IPS-NIHi11 (cell line): ENCODE measurements around the gene UBE3D.
A peak's percentile ranks its signal among the peaks of the same experiment; 100 is the strongest.
"Not testable (repeated sequence)": the region's sequence is repeated elsewhere in the genome, so short reads cannot be mapped to it uniquely, and the experiment has no call there.

ENCODE experiments used
- DNase-seq: peaks from one replicate; pipeline ENCODE4 v3.0.0; 2012; ENCODE audit warnings: mixed read lengths, low spot score

The UBE3D gene

DNA sequence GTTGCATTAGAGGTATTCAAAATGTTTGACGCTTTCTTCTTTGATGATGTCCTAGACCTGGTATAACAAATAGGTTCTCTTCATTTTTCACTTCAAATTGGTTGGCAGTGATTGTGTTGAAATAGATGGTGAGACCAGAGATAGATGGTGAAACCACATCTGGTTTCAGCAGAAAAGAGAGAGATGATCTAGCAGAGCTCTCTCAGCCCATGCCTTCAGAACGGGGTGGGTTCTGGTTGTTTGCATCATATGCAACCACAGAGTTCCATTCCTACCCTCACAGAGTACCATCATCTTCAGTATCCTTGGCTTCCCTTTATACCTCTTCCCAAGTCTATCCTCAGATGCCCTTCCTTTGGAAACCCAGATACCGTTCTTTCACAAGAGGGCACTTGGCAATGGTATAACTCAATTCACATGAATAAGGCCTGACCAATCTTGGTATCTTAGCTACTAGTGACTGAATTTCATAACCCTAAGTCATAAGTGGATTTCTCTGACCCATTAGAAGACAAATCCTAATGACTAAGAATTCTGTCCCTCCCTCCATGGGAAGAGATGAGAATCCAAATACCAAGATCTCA, 93.7 kb downstream of the UBE3D start:
- DNase-seq, result no peak

DNA sequence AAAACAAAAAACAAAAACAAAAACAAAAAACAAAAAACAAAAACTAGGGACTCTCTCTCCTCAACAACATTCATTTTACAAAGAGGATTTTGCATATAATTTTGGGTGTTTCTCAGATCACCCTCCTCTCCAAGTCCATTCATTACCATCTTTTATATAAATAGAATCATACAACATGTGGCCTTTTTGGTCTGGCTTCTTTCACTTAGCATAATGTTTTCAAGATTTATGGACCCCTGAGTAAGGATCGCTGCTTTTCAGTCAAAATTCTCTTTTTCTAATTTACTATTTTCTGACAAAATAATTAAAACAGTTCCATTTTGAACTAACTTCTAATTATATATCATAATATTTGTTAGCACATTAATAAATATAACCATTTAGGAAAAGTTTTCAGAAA, 94.8 kb downstream of the UBE3D start:
- DNase-seq, result no peak

DNA sequence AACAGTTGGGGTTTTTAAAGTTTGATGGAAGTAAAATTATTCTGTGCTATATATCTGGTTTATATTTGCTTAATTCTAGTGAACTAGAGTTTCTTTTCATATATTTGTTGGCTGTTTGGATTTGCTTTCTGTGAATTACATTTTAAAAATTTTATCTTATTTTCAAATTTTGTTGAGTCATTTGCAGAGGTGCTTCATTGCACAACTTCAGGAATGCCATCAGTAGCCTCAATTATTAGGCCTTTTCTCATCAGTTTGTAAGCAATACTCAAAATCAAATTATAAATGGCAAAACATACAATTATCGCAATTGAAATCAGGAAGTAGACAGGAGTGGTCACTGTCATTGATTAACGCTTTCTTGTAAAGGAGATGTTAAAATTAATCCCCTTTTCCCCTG, 96.9 kb downstream of the UBE3D start:
- no peak for DNase-seq

DNA sequence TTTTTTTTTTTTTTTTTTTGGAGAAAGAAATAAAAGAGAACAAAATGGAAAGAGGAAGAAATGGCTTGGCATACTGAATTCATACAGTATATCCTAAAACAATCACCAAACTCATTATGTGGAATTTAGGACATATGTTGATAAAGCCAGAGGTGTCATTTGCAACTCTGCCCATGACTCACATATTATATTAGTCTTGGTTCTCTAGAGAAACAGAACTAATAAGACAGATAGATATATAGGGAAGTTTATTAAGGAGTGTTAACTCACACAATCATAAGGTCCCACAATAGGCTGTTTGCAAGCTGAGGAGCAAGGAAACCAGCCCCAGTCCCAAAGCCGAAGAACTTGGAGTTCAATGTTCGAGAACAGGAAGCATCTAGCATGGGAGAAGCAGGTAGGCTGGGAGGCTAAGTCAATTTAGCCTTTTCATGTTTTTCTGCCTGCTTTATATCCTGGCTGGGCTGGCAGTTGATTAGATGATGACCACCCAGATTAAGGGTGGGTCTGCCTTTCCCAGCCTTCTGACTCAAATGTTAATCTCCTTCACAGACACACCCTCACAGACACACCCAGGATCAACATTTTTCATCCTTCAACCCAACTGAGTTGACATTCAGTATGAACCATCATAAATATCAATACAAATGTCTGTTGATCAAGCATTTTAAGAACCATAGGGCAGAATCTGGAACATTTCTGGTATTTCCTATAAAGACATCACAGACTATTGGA, 102.3 kb downstream of the UBE3D start:
- no peak for DNase-seq

DNA sequence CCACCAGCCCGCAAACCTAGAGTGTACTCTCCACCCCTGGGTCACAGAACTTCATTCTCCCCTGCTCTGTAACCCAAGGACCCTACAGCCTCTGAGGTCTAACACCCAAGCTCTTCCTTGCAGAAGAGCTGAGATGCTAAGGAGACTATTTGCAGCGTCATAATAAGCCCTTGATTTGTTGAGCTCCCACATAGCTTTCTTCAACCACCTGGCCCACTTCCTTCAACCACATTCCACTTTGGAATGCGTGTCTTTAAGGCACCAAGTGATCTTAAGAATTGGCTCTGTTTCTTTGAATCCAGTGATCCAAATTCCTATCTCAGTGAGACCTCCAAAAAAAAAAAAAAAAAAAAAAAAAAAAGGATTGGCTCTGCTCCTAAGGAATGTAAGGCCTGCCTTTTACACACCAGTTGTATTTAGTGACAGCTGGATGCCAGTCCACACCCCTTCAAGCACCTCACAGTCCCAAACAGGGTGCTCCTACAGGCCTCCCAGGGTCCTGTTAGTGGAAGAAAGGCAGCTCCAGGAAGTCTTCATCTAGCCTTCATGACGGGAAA, 106.2 kb downstream of the UBE3D start:
- peak; percentile 46 for DNase-seq

DNA sequence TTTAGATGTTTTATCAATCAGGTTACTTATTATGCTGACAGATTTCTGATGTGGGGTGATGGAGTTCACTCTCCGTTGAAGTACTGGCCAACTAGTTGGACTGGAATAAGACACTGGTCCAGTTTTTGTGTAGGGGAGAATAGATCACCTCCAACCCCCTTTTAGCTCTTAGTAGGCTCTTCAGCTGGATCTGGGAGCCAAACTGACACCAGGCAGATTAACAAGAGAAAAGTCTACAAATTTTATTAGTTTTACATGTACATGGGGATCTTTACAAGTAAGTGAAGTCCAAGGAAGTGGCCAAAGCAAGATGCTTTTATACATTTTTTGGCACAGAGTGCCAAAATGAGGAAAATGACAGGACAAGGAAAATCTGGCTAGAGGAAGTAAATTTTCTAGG, 107.1 kb downstream of the UBE3D start:
- DNase-seq, result no peak

DNA sequence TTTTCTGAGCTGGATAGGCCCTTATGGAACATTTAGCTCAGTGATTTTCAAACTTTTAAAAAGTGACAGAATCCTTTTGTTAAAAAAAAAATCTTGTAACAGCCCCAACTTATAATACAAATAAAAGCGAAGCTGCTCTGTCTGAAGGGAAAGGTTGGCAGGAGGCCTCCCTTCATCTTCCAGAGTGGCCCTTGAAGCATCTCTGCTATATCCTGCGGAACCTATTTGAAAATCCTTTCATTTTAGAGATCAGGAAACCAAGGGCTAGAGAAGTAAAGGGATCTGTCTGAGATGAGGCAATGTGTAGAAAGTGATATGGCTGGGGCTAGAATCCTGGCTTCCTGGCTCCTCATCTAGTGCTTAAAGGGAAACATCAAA, 107.8 kb downstream of the UBE3D start:
- DNase-seq, result no peak

DNA sequence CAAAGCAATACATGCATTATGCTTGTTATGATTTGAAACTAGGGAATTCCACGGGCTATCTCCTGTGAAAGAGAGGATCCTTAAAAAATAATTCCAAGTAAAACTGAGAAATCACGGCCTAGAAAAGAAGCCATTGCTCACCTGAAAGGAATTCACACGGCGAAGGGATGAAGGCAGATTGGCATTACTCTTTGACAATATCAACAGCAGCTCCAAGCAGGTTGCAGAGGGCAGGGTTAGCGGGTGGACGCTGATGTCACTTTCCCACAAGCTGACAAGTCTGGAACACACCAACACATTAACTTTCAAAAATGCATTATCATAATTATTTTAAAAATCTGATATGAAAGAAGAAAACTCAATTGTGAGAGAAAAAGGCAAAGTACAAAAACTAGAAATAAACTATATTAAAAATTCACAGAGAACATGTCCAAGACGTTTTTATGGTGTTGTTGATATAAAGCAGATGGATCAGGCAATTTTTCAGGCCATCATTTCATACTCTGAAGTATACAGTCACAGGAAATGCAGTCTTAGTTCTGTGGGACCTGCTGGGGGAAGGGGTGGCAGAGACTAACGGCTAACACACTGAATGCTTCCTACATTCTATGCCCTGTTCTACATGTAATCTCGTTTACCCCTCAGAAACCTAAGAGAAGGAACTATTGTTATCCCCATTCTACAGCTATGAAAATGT, 108.3 kb downstream of the UBE3D start:
- no peak for DNase-seq

DNA sequence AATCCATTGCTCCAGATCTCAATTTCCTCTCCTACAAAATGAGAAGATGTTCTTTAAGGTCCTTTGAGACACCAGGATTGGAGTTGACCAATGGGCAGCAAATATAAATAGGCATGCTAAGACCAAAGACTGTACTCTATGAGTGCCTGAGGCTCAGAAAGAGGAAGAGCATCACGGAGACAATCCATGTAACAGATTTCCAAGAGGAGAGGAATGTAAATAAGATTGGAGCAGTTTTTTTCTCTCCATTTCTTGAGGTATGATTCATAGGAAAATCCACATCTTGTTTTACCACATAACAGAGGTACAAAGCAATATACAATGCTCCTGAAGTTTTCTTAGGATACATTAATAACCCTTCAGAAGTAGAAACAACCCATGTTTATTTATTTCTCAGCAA, 109.8 kb downstream of the UBE3D start:
- no peak for DNase-seq

DNA sequence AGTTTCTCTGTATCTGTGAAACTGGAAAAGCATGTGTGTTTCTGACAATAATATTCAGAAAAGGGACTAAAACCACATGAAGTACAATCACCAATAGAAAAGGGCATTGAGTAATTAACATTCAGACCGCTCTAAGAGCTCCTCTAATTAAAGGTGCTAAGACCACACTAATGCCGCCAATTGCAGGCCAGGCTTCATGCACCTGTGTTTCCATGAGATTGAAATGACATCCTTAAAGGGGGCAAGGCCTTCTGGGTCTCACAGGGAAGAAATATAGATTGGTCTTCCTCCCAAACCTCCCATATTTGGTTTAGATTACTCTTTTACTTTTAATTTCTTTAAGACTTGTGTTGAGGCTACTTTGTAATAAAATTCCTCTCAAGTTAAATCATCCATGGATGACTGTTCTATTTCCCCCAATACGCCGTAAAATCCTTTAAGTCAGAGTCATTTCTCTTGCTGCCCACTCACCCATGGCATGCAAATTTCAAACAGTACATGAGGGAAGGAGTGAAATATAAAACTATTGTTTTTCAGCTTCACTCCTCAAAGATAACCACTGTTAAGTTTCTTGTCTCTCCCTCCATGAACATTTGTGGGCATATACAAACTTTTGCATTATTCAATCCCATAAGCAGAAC, 110.6 kb downstream of the UBE3D start:
- DNase-seq, result no peak

DNA sequence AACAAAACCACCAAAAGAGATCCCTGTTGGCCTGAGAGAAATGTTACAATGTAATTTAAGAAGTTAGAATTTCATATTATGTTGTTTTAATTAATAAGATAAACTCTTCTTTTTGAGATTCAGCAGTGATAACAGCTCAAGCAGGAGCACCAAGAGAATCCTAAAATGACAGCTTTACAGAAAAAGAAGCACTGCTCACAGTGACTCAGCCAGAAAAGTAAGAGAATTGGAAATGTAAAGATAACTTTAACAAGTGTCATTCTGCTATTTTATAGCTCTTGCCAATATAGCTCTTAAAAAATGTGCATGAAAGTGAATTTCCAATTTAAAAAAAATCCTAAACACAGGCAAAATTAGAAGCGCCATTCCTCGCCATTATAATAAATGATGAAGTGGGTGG, 111.3 kb downstream of the UBE3D start:
- no peak for DNase-seq

DNA sequence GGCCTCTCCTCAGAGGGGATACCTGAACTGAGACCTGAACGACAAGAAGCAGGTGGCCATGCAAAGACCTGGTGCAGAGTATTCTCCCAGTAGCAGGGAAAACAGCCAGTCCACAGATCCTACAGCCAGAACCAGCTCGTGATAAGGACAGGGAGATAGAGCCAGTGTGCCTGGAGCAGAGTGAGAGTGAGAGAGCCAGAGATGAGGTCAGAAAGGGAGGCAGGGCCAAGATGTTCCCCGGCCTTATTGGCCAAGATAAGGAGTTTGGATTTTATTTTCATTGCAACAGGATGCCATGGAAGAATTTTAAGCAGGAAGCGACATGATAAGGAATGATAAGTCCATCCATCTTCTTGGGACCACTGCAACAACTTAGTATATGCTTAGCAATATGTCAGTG, 111.8 kb downstream of the UBE3D start:
- no peak for DNase-seq

DNA sequence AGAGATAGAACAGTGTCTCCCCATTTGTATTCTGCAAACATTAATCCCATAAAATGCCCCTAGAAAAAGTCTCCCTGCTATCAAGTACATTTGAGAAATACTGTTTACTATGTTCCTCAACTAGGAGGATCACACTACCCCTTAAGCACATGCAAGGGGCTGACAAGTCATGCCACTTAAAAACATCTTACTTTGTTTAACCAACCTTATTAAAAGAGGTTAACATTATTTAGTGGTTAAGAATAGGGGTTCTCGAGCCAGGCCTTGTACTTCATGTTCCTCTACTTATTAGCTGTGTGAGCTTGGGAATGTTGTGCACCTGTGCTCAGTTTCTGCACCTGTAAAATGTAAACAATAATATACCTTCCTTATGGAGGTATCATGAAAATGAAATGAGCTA, 113.7 kb downstream of the UBE3D start:
- DNase-seq, result no peak

DNA sequence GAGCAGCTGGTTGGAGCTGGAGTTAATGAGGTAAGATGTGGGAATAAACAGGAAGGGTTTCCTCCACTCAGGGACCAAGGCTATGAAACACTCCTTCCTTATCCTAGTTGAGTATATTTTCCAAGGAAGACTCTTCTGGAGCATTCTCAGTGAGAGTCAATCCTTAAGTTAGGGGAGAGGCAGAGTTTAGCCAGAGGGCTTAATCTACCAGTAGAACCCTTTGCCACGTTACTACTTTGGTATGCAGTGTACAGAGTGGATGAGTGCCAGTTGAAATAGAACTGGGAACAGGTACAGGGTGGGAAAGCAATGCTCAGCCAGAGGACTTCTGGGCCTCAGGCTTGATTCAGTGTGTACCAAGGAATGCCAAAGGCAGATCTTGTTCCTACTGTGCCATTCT, 114.3 kb downstream of the UBE3D start:
- no peak for DNase-seq

DNA sequence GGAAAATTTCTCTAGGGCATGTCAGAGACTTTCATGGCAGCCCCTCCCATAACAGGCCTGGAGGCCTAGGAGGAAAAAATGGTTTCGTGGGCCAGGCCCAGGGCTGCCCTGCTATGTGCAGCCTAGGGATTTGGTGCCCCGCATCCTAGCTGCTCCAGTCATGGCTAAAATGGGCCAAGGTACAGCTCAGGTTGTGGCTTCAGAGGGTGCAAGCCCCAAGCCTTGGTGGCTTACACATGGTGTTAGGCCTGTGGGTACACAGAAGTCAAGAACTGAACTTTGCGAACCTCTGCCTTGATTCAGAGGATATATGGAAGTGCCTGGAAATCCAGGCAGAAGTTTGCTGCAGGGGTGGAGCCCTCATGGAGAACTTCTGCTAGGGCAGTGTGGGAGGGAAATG, 134.7 kb downstream of the UBE3D start:
- not testable (repeated sequence) for DNase-seq

DNA sequence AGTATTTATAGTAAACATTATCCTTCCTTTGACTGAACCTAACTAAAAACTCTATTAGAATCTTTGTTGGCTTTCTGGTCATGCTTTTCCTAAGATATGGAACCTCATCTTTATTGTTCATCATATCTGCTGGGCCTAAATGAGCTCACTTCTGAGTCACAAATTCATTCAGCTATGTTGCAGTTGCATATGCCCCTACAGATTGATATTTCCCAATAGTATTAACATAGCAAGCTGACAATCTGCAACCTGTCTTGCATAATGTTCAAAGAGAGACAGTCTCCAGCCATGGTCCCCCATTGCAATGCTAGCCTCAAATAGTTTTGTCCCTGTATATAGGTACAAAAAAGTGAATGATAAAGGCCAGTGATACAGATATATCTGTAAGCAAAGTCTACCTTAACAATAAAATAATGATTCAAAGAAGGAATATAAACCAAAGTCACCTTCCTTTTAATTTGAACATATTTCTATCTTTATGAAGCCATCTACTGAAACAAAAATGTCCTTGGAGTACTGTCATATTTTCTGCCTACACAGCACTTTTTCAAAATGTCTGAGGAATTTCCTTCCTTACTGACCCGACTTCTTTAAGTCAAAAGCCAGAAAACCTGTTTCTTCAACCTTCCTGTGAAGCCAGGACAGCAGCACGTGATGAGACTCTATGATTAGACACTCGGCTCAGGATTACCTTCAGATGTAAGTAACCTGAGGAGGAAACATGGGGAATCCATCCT, 140.7 kb downstream of the UBE3D start:
- DNase-seq, result no peak

DNA sequence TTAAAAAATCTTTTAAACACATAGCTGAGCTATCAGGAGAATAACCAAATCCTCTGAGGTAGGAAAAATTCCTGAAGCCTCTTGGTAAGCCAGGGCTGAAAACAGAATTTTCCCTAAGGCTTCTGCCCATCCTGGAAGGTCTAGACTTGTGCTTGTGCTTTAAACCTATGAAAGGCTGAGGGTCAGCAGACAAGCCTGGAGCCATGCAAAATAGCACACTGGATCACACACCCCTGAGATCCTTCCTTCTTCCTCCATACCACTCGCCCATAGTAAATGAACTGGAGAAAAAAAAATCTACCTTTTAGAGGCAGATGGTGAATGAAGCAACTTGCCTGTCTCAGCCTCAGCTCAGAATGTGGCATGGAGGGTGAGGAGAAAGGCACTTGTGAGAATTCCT, 144.4 kb downstream of the UBE3D start:
- DNase-seq, result no peak

DNA sequence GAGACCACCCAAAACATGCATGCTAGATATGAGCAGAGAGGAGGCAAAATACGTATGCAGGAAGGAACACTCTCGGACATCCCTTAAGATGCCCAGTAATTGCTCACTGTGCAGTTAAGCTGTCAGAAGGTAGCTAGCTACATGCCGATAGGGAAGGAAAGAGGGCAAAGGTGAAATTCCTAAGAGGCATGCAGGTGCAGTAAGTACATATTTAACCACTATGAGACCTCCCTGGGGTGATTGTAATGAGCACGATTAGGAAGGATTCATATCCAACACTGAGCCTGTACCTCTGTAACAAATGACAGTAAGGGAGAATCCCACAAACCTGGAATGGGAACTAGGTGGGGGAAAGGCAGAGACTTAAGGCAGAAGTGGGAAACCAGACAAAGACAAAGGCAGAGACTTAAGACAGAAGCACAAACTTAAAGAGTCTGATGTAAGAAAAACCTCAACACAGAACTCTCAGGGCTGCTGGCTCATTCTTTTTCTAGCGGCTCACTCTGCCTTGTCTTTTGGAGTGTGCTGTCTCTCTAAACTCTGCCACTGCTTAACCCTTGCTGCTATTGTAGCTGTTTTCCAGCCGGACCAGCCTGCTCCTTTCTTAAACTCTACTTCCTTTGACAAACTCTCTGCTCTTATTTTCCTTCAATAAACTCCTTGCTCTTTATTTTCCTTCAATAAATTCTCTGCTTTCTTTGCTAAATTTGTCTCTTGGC, 148.1 kb downstream of the UBE3D start:
- no peak for DNase-seq

DNA sequence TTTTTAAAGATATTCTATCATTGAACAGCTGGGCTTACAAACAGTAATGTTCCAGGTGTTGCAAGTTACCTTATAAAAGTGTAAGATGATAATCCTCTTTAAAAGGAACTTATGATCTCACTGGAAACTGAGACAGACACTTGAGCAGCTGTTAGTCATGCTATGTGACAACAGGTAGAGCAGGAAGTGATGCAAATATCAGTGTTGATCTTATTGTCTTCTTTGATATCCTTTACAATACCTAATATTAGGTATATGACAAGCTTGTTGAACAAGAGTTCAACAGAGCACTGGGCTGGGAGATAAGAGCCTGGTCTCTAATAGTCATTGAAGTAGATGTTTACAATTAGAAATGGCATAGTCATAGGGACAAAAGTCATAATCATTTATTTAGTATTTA, 150.0 kb downstream of the UBE3D start:
- no peak for DNase-seq

DNA sequence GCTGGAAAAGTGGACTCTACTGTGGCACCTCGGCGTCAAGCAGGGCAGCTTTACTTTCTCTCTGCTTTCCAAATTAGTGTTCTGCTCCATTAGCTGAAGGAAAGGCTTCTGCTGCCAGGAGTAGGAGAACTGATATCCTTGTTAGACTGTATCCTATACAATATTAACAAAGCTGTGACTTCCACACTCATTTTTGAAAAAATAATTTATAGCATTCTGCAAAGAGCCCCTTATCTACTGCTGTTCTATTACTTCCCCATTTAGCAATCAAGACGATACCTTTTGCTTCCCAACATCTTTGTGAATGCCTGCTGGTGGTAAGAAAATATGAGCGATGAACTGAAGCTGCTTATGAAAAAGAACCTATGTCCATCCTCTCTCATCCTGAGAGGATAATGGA, 151.1 kb downstream of the UBE3D start:
- DNase-seq, result no peak

DNA sequence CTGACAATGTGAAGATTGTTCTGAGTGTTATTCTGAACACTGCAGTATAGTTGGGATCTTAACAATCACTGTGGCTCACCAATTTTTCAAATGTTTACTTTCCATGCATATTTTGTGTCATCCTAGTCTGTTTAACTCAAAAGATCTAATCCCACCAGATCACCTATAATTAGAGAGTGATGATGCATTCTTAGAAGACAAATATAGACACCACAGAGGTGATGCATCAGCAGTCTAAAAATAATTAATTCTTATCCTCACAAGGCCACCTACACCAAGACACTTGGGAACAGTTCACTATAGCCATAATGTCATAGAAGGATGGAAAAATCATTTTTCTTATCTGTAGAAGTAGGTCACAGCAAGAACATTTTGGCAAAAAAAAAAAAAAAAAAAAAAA, 154.8 kb downstream of the UBE3D start:
- DNase-seq, result no peak
